Upper lobe of left lung (tissue), 6 donors: ENCODE data around the gene SSPN. TPM values are rescaled to one million over a fixed set of nuclear protein-coding genes. Genes with fewer than 3 reads are reported as not detected.

Source experiments
- ATAC-seq, 2 donors: fragments of 200-7000 bp; cut with Tn5 transposase; one replicate each; pipeline ENCODE4 v1.9.1; 2022; ENCODE audit warnings: mild to moderate bottlenecking in 2 of 2, moderate library complexity in 2 of 2; ENCODE audit not compliant: low FRiP score in 2 of 2
- DNase-seq, 2 donors: peaks; one replicate each; pipeline ENCODE4 v3.0.0-alpha.2; 2019 to 2020
- H3K27ac ChIP-seq, 4 donors: fragments of 200-600 bp; sonication (generic); one replicate each; pipeline ENCODE4 v1.5.1; 2016 to 2019
- H3K27me3 ChIP-seq, 4 donors: fragments of 200-600 bp; sonication (generic); one replicate each; pipeline ENCODE4 v1.5.1; 2017 to 2019
- H3K36me3 ChIP-seq, 4 donors: fragments of 200-600 bp; sonication (generic); one replicate each; pipeline ENCODE4 v1.5.1; 2016 to 2019
- H3K4me1 ChIP-seq, 4 donors: fragments of 200-600 bp; sonication (generic); one replicate each; pipeline ENCODE4 v1.5.1; 2018 to 2019
- H3K4me3 ChIP-seq, 4 donors: fragments of 200-600 bp; sonication (generic); one replicate each; pipeline ENCODE4 v1.5.1; 2017 to 2019; ENCODE audit warnings: mild to moderate bottlenecking in 2 of 4, moderate library complexity in 1 of 4
- H3K9me3 ChIP-seq, 4 donors: fragments of 200-600 bp; sonication (generic); one replicate each; pipeline ENCODE4 v1.5.1; 2018 to 2019
- CTCF ChIP-seq, 6 experiments: fragments of 450-650 bp in 4 of 6; fragments of 200-600 bp in 2 of 6; sonication (generic) in 2 of 6; IDR thresholded peaks; one replicate each; pipeline ENCODE4 v1.5.1; 2016 to 2019; ENCODE audit warnings: antibody characterized with exemption in 6 of 6
- EP300 ChIP-seq, 4 donors: sonication (generic); formaldehyde crosslinking; IDR thresholded peaks; one replicate each; pipeline ENCODE4 v1.5.1; 2017; ENCODE audit warnings: antibody characterized with exemption in 4 of 4, control low read depth in 2 of 4
- POLR2A ChIP-seq, 4 donors: fragments of 450-650 bp; IDR thresholded peaks; one replicate each; pipeline ENCODE4 v1.5.1; 2016 to 2017; ENCODE audit warnings: antibody characterized with exemption in 4 of 4, mild to moderate bottlenecking in 2 of 4
- POLR2AphosphoS5 ChIP-seq, 2 donors: sonication (generic); formaldehyde crosslinking; IDR thresholded peaks; one replicate each; pipeline ENCODE4 v1.5.1; 2017; ENCODE audit warnings: antibody characterized with exemption in 2 of 2
- WGBS, 2 donors: methylation state at CpG; one replicate each; pipeline ENCODE4 v1.1.5; 2017 to 2018; 5-methylcytosine and 5-hydroxymethylcytosine counted together
- total RNA-seq, 6 donors: library from RNA; depleted of rRNA in 4 of 6; stranded (reverse); fragments of >200 nt in 4 of 6; gene quantifications; one replicate each; pipeline versions ENCODE4 v1.1.0 to v1.2.1, GENCODE V29; 2016 to 2021
- donor health status: DM: no; HTN: no; CAD: no; lungs with moderate emphysema.
- donor health status: DM: no; HTN: yes; CAD: no; lungs with severe emphysema.

The SSPN gene
- total RNA-seq, 6 donors from 2014 or later = 1.0 to 38.8 (median 10.0) TPM

- DNase-seq (no peak), ATAC-seq (no peak)
- Histone ChIP-seq H3K27ac (peak overlapping the region in 3 of 4 donors; percentile 59 to 82 (median 72)), H3K36me3 (no peaks in the 10 kb centered on the region), H3K27me3 (no peaks in the 10 kb centered on the region), H3K9me3 (no peaks in the 10 kb centered on the region), H3K4me1 (peaks cover 22 to 34% (median 25%) of the 10 kb centered on the region in 4 donors), H3K4me3 (no peak overlapping the region)
- TF ChIP-seq EP300 (IDR thresholded peaks at IDR 0.05) (no peak), POLR2A (IDR thresholded peaks at IDR 0.05) (no peak), POLR2AphosphoS5 (IDR thresholded peaks at IDR 0.05) (no peak), CTCF (IDR thresholded peaks at IDR 0.05) (no peak)
- 61 to 62% methylated on average over 6 of the region's 6 CpGs for whole genome bisulfite sequencing, 2 donors
Measured at GRCh38 chr12:26273811-26274210, 78.4 kb downstream of the SSPN start.

DNA sequence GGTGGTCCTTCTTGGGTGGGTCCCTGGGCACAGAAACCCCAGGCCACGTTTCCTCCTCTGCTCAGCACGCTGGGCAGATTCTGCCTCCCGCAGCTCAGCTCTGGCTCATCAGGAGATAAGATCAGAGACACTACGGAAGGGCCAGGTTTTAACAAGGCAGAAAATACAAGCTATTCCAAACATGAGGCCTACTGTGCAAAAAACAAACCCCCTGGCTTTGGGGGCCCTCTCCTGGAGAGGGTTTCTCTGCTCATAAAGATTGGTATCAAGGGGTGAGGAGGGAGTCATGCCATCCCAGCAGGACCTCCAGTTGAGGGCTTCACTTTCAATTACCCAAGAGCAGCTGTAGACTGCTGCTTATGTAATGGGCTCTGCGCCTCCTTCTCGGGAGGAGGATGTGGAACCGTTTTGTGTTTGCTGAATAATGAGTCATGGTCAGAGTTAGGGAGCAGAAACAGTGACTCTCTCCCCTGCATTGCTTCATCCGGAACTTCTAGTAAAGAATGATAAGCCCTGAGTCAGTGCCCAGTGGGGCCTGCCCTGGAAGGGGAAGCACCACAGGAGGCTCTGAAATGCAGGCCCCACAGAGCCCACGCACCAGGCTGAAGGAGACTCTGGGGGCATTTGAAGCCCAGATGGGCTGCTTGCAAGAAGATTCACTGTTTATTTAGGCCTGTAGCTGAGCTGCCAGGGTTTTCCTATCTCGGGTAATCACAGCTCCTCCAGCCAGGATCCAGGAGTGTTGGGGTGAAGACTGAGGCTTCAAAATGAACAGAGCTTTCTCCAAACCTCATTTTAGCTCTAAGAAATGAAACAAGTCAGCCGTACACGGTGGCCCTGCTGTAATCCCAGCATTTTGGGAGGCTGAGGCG is 79.3 kb downstream of the SSPN start:
- Histone ChIP-seq H3K4me3 (no peak overlapping the region), H3K36me3 (no peaks in the 10 kb centered on the region), H3K9me3 (no peaks in the 10 kb centered on the region), H3K27ac (peak overlapping the region; percentile 72 to 82 (median 77)), H3K4me1 (peaks cover 22 to 34% (median 25%) of the 10 kb centered on the region in 4 donors), H3K27me3 (no peaks in the 10 kb centered on the region)
- ATAC-seq (peak; percentile 96), DNase-seq (peak in 1 of 2 donors; percentile 91)
- 48 to 56% methylated on average over 10 to 13 of the region's 13 CpGs for WGBS, 2 donors
- TF ChIP-seq CTCF (IDR thresholded peaks at IDR 0.05) (no peak), POLR2AphosphoS5 (IDR thresholded peaks at IDR 0.05) (peak; percentile 79 to 82), POLR2A (IDR thresholded peaks at IDR 0.05) (peak in 1 of 4 donors; percentile 65), EP300 (IDR thresholded peaks at IDR 0.05) (peak in 1 of 4 donors; percentile 79)

DNA sequence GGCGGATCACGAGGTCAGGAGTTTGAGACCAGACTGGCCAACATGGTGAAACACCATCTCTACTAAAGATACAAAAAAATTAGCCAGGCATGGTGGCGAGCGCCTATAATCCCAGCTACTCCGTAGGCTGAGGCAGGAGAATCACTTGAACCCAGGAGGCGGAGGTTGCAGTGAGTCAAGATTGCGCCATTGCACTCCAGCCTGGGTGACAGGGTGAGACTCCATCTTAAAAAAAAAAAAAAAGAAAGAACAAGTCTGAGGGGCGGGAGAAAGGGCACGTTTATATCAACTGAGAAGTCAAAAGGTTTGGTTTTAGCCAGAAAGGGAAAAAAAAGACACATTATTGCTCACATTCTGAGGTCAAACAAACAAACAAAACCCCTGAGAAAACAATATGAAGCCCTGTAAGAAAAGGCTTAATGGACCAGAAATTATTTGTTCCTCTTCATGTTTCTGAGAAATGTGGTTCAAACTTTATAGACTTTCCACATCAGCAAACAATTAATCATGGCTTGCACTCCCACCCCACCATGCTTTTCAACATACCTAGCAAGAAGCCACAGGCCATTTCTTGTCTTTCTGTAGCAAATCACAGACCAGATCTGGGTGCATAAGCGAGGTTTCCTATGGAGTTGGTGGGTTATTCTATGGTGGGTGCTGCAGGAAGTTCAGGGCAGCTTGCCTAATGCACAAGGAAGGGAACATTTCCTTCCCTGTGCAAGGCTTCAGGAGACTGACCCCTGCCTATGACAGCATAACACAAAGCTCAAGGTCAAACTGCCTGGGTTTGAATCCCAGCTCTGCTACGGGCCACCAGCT is 80.1 kb downstream of the SSPN start:
- no peak for ATAC-seq
- no peak for DNase-seq
- no peak overlapping the region for H3K4me3 ChIP-seq
- no peaks in the 10 kb centered on the region for H3K9me3 ChIP-seq
- no peaks in the 10 kb centered on the region for H3K36me3 ChIP-seq
- H3K4me1 ChIP-seq = peaks cover 22 to 34% (median 25%) of the 10 kb centered on the region in 4 donors
- no peak for TF ChIP-seq EP300 (IDR thresholded peaks at IDR 0.05)
- no peak for TF ChIP-seq POLR2A (IDR thresholded peaks at IDR 0.05)
- TF ChIP-seq CTCF (IDR thresholded peaks at IDR 0.05) = no peak
- no peak for TF ChIP-seq POLR2AphosphoS5 (IDR thresholded peaks at IDR 0.05)
- H3K27ac ChIP-seq = peak overlapping the region; percentile 72 to 82 (median 77)
- no peaks in the 10 kb centered on the region for H3K27me3 ChIP-seq
- WGBS, 2 donors = 79 to 82% methylated on average over 11 of the region's 11 CpGs

DNA sequence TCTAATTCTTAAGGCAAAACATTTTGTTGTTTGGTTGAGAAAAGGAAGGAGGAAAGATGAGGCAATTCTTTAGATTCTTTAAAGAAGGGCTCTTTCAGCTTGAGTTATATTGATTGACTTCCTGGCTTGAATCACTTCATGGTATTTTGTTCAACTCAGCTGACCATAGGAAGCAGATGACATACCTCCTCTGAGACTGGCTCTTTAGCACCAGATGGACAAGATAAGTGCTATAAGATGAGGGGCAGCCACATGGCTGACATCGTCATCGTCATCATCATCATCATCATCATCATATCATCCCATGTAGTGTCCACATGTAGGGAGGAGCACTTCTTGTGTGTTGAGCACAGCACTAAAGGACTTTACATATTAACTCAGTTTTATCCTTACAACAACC is 81.3 kb downstream of the SSPN start:
- TF ChIP-seq POLR2AphosphoS5 (IDR thresholded peaks at IDR 0.05) = no peak
- no peak for TF ChIP-seq CTCF (IDR thresholded peaks at IDR 0.05)
- TF ChIP-seq EP300 (IDR thresholded peaks at IDR 0.05) = no peak
- TF ChIP-seq POLR2A (IDR thresholded peaks at IDR 0.05) = no peak
- Histone ChIP-seq H3K27me3 (no peaks in the 10 kb centered on the region), H3K27ac (no peak overlapping the region), H3K4me3 (no peak overlapping the region), H3K36me3 (no peaks in the 10 kb centered on the region), H3K9me3 (no peaks in the 10 kb centered on the region), H3K4me1 (peaks cover 15 to 30% (median 21%) of the 10 kb centered on the region in 4 donors)
- 67 to 100% methylated on average over 2 of the region's 2 CpGs for WGBS, 2 donors
- ATAC-seq = no peak
- DNase-seq = no peak
